HepG2 (cell line): ENCODE data around the gene GTF2H1. TPM values are rescaled to one million over a fixed set of nuclear protein-coding genes. Genes with fewer than 3 reads are reported as not detected.

Experiments used
- ARNTL ChIP-seq: sonication (generic); formaldehyde crosslinking; IDR thresholded peaks from 2 replicates; pipeline ENCODE4 v1.4.0; 2020; ENCODE audit warnings: mild to moderate bottlenecking, missing genetic modification reagents
- E2F1 ChIP-seq: sonication (generic); formaldehyde crosslinking; IDR thresholded peaks from 2 replicates; pipeline ENCODE4 v1.5.0; 2020; ENCODE audit warnings: missing genetic modification reagents
- KDM5A ChIP-seq: fragments of 200-600 bp; sonication (generic); IDR thresholded peaks from 2 replicates; pipeline ENCODE4 v1.7.0; 2018; ENCODE audit warnings: antibody characterized with exemption, mild to moderate bottlenecking, low read length, borderline replicate concordance
- KLF12 ChIP-seq: sonication (generic); formaldehyde crosslinking; IDR thresholded peaks from 2 replicates; pipeline ENCODE4 v1.4.0; 2020; ENCODE audit warnings: missing genetic modification reagents, borderline replicate concordance
- NCOA5 ChIP-seq: sonication (generic); formaldehyde crosslinking; IDR thresholded peaks from 2 replicates; pipeline ENCODE4 v1.4.0; 2020; ENCODE audit warnings: missing genetic modification reagents
- PATZ1 ChIP-seq: sonication (generic); formaldehyde crosslinking; IDR thresholded peaks from 2 replicates; pipeline ENCODE4 v1.4.0; 2020; ENCODE audit warnings: missing genetic modification reagents
- RBM39 ChIP-seq: fragments of 200-400 bp; formaldehyde crosslinking; IDR thresholded peaks from one replicate; pipeline ENCODE4 v1.6.1; 2018; ENCODE audit warnings: antibody characterized with exemption, mild to moderate bottlenecking, low read depth, low read length; ENCODE audit not compliant: poor library complexity, severe bottlenecking
- SP1 ChIP-seq, 2 experiments: fragments of 450-650 bp in 1 of 2; sonication (generic) in 1 of 2; formaldehyde crosslinking in 1 of 2; IDR thresholded peaks; 2 replicates each; pipeline versions ENCODE4 v1.4.0 to v1.6.1; 2016 to 2020; ENCODE audit warnings: missing genetic modification reagents in 1 of 2
- ZNF446 ChIP-seq: sonication (generic); formaldehyde crosslinking; IDR thresholded peaks from 2 replicates; pipeline ENCODE4 v1.5.0; 2020; ENCODE audit warnings: mild to moderate bottlenecking, missing genetic modification reagents
- ZNF510 ChIP-seq: sonication (generic); formaldehyde crosslinking; IDR thresholded peaks from 2 replicates; pipeline ENCODE4 v1.4.0; 2020; ENCODE audit warnings: low read depth, mild to moderate bottlenecking, missing genetic modification reagents
- ZNF567 ChIP-seq: sonication (generic); formaldehyde crosslinking; IDR thresholded peaks from 2 replicates; pipeline ENCODE4 v1.8.1; 2023; ENCODE audit warnings: mild to moderate bottlenecking, missing genetic modification reagents, borderline replicate concordance
- ZNF660 ChIP-seq: sonication (generic); formaldehyde crosslinking; IDR thresholded peaks from 2 replicates; pipeline ENCODE4 v1.5.1; 2020; ENCODE audit warnings: mild to moderate bottlenecking, low read depth, missing genetic modification reagents, borderline replicate concordance
- ZNF792 ChIP-seq: IDR thresholded peaks from 2 replicates; pipeline ENCODE4 v1.6.1; 2016
- ZSCAN22 ChIP-seq: sonication (generic); formaldehyde crosslinking; IDR thresholded peaks from 2 replicates; pipeline ENCODE4 v1.4.0; 2020; ENCODE audit warnings: mild to moderate bottlenecking, missing genetic modification reagents
- ZSCAN31 ChIP-seq: sonication (generic); formaldehyde crosslinking; IDR thresholded peaks from 2 replicates; pipeline ENCODE4 v1.5.0; 2020; ENCODE audit warnings: low read depth, mild to moderate bottlenecking, missing genetic modification reagents
- polyA plus RNA-seq, 8 experiments: library from polyadenylated mRNA; depleted of rRNA in 3 of 8; stranded (reverse) in 7 of 8; unstranded in 1 of 8; fragments of >200 nt; fragmentation: Illumina TruSeq in 4 of 8; extraction: Trizol in 4 of 8; gene quantifications; 2 replicates each; pipeline versions ENCODE4 v1.2.1 to v1.2.3, GENCODE V29; 2011 to 2016; ENCODE audit warnings: low read depth in 4 of 8, missing spikeins in 1 of 8, mixed read lengths in 1 of 8; ENCODE audit not compliant: insufficient read depth in 1 of 8
- total RNA-seq, 5 experiments: library from RNA; depleted of rRNA; stranded (reverse); fragments of >200 nt; fragmentation: Illumina TruSeq; extraction: Trizol; gene quantifications; 2 replicates each; pipeline ENCODE4 v1.2.3, GENCODE V29; 2016; ENCODE audit warnings: low read depth in 1 of 5
- TF ChIP-seq, protein P1 (sequence below): fragments of 450-650 bp; IDR thresholded peaks from 2 replicates; pipeline ENCODE4 v1.6.1; 2016
- TF ChIP-seq, protein P2 (sequence below): sonication (generic); formaldehyde crosslinking; IDR thresholded peaks from 2 replicates; pipeline ENCODE4 v1.4.0; 2020; ENCODE audit warnings: missing genetic modification reagents
- TF ChIP-seq, protein P3 (sequence below): sonication (generic); formaldehyde crosslinking; IDR thresholded peaks from 2 replicates; pipeline ENCODE4 v1.4.0; 2020; ENCODE audit warnings: missing genetic modification reagents

Gene GTF2H1
- total and polyA plus RNA-seq, 2 of the 13 experiments (the other 11 are each of a cell fraction or from before 2014, with no cell fraction given) = 15.7 to 51.4 TPM

DNA sequence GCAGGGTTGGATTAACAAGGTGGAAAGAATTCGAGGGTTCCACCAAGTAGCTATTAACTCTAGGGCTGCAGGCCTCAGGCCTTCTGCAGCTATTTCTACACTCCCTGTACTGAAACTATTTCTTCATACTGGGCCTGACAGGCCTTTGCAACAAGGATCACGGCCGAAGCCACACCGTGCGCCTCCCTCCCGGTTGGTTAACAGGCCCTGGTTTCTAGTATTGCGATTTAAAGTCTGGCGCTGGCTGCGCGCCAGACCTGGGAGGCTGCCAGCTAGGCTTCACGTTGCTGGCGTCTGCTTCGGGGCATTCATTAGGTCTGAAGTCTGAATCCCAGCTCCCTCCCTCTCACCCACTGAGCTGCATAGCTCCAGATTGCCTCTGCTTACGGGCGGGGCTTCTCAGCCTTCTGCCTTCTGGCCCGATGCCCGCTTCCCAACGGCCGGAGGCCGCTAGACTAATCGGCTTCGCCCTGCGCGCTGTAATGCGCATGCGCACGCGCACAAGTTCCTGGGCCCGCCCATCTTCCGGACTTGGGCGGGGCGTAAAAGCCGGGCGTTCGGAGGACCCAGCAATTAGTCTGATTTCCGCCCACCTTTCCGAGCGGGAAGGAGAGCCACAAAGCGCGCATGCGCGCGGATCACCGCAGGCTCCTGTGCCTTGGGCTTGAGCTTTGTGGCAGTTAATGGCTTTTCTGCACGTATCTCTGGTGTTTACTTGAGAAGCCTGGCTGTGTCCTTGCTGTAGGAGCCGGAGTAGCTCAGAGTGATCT lies 73.6 kb downstream of the GTF2H1 start (continued):
- TF ChIP-seq, protein P1, sequence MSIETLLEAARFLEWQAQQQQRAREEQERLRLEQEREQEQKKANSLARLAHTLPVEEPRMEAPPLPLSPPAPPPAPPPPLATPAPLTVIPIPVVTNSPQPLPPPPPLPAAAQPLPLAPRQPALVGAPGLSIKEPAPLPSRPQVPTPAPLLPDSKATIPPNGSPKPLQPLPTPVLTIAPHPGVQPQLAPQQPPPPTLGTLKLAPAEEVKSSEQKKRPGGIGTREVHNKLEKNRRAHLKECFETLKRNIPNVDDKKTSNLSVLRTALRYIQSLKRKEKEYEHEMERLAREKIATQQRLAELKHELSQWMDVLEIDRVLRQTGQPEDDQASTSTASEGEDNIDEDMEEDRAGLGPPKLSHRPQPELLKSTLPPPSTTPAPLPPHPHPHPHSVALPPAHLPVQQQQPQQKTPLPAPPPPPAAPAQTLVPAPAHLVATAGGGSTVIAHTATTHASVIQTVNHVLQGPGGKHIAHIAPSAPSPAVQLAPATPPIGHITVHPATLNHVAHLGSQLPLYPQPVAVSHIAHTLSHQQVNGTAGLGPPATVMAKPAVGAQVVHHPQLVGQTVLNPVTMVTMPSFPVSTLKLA = 0 out of 2 replicates have a peak, but pooled peaks have one; percentile 5
- TF ChIP-seq, protein P2, sequence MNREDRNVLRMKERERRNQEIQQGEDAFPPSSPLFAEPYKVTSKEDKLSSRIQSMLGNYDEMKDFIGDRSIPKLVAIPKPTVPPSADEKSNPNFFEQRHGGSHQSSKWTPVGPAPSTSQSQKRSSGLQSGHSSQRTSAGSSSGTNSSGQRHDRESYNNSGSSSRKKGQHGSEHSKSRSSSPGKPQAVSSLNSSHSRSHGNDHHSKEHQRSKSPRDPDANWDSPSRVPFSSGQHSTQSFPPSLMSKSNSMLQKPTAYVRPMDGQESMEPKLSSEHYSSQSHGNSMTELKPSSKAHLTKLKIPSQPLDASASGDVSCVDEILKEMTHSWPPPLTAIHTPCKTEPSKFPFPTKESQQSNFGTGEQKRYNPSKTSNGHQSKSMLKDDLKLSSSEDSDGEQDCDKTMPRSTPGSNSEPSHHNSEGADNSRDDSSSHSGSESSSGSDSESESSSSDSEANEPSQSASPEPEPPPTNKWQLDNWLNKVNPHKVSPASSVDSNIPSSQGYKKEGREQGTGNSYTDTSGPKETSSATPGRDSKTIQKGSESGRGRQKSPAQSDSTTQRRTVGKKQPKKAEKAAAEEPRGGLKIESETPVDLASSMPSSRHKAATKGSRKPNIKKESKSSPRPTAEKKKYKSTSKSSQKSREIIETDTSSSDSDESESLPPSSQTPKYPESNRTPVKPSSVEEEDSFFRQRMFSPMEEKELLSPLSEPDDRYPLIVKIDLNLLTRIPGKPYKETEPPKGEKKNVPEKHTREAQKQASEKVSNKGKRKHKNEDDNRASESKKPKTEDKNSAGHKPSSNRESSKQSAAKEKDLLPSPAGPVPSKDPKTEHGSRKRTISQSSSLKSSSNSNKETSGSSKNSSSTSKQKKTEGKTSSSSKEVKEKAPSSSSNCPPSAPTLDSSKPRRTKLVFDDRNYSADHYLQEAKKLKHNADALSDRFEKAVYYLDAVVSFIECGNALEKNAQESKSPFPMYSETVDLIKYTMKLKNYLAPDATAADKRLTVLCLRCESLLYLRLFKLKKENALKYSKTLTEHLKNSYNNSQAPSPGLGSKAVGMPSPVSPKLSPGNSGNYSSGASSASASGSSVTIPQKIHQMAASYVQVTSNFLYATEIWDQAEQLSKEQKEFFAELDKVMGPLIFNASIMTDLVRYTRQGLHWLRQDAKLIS (CRISPR knock-in tag) = no peak
- TF ChIP-seq ZNF510 (CRISPR knock-in tag) = peak; percentile 93
- no peak for TF ChIP-seq NCOA5
- TF ChIP-seq ZNF567 = no peak
- 0 out of 2 replicates have a peak, but pooled peaks have one; percentile 27 for TF ChIP-seq ZSCAN22 (CRISPR knock-in tag)
- TF ChIP-seq ARNTL (CRISPR knock-in tag) = peak; percentile 60; the same call in 1 of the 2 replicates
- peak; percentile 54; the same call in 1 of the 2 replicates for TF ChIP-seq KDM5A
- 0 out of 2 replicates have a peak, but pooled peaks have one; percentile 34 for TF ChIP-seq KLF12
- TF ChIP-seq ZNF446 (CRISPR knock-in tag) = no peak; the same call in 1 of the 2 replicates
- TF ChIP-seq ZSCAN31 (CRISPR knock-in tag) = 0 out of 2 replicates have a peak, but pooled peaks have one; percentile 35
- TF ChIP-seq ZNF660 (CRISPR knock-in tag) = no peak
- peak; percentile 85; the same call in 1 of the 2 replicates for TF ChIP-seq E2F1 (CRISPR knock-in tag)
- TF ChIP-seq ZNF792 (CRISPR knock-in tag) = peak; percentile 39; the same call in 1 of the 2 replicates
- TF ChIP-seq PATZ1 (CRISPR knock-in tag) = peak; percentile 58
- TF ChIP-seq, protein P3, sequence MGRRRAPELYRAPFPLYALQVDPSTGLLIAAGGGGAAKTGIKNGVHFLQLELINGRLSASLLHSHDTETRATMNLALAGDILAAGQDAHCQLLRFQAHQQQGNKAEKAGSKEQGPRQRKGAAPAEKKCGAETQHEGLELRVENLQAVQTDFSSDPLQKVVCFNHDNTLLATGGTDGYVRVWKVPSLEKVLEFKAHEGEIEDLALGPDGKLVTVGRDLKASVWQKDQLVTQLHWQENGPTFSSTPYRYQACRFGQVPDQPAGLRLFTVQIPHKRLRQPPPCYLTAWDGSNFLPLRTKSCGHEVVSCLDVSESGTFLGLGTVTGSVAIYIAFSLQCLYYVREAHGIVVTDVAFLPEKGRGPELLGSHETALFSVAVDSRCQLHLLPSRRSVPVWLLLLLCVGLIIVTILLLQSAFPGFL (CRISPR knock-in tag) = 0 out of 2 replicates have a peak, but pooled peaks have one; percentile 74
- peak; percentile 94 for TF ChIP-seq RBM39
- TF ChIP-seq SP1 (IDR thresholded peaks at IDR 0.05) = no peak
- TF ChIP-seq SP1 (CRISPR knock-in tag; IDR thresholded peaks at IDR 0.05) = peak; percentile 54
